ENCODE data around the gene TEDDM1. TPM values are rescaled to one million over a fixed set of nuclear protein-coding genes. Genes with fewer than 3 reads are reported as not detected.

Gene TEDDM1
- total RNA-seq, 4 donors from 2014 or later, result not detected

DNA sequence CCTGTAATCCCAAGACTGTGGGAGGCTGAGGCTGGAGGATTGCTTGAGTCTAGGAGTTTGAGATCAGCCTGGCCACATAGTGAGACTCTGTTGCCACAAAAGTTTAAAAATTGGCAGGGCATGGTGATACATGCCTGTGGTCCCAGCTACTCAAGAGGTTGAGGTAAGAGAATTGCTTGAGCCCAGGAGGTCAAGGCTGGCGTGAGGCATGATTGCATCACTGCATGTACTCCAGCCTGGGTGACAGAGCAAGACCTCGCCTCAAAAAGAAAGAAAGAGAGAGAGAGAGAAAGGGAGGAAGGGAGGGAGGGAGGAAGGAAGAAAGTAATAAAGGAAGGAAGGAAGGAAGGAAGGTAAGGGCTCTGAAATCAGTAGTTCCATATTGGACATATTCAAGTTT is 33.9 kb downstream of the TEDDM1 start:
- no peaks in the 10 kb centered on the region for H3K9me3 ChIP-seq
- H3K27me3 ChIP-seq, result no peaks in the 10 kb centered on the region
- DNase-seq, result no peak

DNA sequence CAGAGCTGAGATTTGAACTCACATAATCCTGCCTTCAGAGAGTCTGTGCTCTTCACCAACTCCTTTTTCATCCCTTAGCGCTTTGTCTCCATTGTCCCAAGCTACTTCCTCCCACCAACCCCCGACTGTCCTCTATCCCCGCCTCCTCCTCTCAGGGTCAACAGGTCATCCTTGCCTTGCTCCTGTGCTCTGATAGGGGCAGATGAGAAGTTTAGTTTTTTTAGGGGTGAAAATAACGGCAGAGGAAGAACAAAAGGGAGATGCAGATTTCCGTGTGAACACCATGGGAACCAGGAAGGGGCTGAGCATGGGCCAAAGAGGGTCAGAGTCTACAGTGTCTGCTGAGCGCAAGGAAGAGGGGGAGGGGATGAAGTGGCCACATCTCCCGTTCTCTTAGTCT is 40.8 kb downstream of the TEDDM1 start:
- Histone ChIP-seq H3K27me3 (no peaks in the 10 kb centered on the region), H3K36me3 (no peaks in the 10 kb centered on the region), H3K27ac (no peak overlapping the region), H3K4me3 (no peak overlapping the region), H3K9me3 (no peaks in the 10 kb centered on the region), H3K4me1 (no peaks in the 10 kb centered on the region)
- DNase-seq, result no peak
- TF ChIP-seq, protein P1, sequence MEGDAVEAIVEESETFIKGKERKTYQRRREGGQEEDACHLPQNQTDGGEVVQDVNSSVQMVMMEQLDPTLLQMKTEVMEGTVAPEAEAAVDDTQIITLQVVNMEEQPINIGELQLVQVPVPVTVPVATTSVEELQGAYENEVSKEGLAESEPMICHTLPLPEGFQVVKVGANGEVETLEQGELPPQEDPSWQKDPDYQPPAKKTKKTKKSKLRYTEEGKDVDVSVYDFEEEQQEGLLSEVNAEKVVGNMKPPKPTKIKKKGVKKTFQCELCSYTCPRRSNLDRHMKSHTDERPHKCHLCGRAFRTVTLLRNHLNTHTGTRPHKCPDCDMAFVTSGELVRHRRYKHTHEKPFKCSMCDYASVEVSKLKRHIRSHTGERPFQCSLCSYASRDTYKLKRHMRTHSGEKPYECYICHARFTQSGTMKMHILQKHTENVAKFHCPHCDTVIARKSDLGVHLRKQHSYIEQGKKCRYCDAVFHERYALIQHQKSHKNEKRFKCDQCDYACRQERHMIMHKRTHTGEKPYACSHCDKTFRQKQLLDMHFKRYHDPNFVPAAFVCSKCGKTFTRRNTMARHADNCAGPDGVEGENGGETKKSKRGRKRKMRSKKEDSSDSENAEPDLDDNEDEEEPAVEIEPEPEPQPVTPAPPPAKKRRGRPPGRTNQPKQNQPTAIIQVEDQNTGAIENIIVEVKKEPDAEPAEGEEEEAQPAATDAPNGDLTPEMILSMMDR (IDR thresholded peaks at IDR 0.05), result no peak
- TF ChIP-seq POLR2A (IDR thresholded peaks at IDR 0.05), result no peak

More for the DNA sequence above, 33.9 kb downstream of the TEDDM1 start:
- H3K4me3 ChIP-seq, result no peak overlapping the region
- no peaks in the 10 kb centered on the region for H3K4me1 ChIP-seq
- no peak for TF ChIP-seq POLR2A (IDR thresholded peaks at IDR 0.05)
- TF ChIP-seq, protein P1 (IDR thresholded peaks at IDR 0.05), result no peak
- H3K36me3 ChIP-seq, result no peaks in the 10 kb centered on the region
- H3K27ac ChIP-seq, result no peak overlapping the region

GRCh38 chr1:182357913-182358312 is 42.6 kb downstream of the TEDDM1 start:
- TF ChIP-seq POLR2A (IDR thresholded peaks at IDR 0.05), result no peak
- TF ChIP-seq, protein P1 (IDR thresholded peaks at IDR 0.05), result no peak
- Histone ChIP-seq H3K36me3 (no peaks in the 10 kb centered on the region), H3K4me1 (no peaks in the 10 kb centered on the region), H3K4me3 (no peak overlapping the region), H3K27me3 (no peaks in the 10 kb centered on the region), H3K27ac (no peak overlapping the region), H3K9me3 (no peaks in the 10 kb centered on the region)
- no peak for DNase-seq

- Histone ChIP-seq H3K4me3 (no peak overlapping the region), H3K27ac (no peak overlapping the region), H3K27me3 (no peaks in the 10 kb centered on the region), H3K36me3 (no peaks in the 10 kb centered on the region), H3K4me1 (no peaks in the 10 kb centered on the region), H3K9me3 (no peaks in the 10 kb centered on the region)
- TF ChIP-seq, protein P1 (IDR thresholded peaks at IDR 0.05), result no peak
- TF ChIP-seq POLR2A (IDR thresholded peaks at IDR 0.05), result no peak
- DNase-seq, result no peak
Observed at GRCh38 chr1:182357171-182357570, 43.3 kb downstream of the TEDDM1 start.

- H3K27me3 ChIP-seq, result no peaks in the 10 kb centered on the region
- no peaks in the 10 kb centered on the region for H3K36me3 ChIP-seq
- no peaks in the 10 kb centered on the region for H3K4me1 ChIP-seq
- no peak overlapping the region for H3K27ac ChIP-seq
- H3K9me3 ChIP-seq, result no peaks in the 10 kb centered on the region
- no peak for DNase-seq
- no peak for TF ChIP-seq POLR2A (IDR thresholded peaks at IDR 0.05)
- no peak overlapping the region for H3K4me3 ChIP-seq
Observed at GRCh38 chr1:182355723-182356098, 44.8 kb downstream of the TEDDM1 start.

DNA sequence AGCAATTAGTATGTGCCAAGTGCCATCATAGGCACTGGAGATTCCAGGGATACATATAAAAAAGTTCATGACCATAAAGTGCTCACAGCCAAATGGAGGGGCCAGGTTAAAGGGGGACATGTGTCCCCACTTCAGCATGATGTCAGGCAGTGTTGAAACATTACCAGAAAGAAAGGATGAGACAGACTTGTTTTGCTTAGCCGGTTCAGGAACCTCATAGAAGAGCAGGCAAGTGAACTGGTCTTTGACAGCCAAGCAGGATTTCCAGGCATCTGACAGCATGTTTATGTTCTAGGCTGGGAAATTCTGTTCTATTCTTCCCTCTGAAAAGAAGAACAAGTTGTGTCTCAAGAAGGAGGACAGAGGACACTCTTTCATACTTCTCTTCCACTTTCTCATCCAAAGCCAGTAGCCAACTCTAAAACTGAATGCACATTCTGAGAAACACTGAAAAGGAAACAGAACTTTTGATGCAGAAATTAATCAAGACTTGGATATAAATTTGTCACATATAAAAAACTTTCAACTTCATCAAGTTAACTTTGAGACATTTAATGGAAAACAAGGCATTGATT is 48.6 kb downstream of the TEDDM1 start:
- H3K27me3 ChIP-seq, result no peaks in the 10 kb centered on the region
- no peaks in the 10 kb centered on the region for H3K4me1 ChIP-seq
- H3K36me3 ChIP-seq, result no peaks in the 10 kb centered on the region
- H3K9me3 ChIP-seq, result no peaks in the 10 kb centered on the region
- DNase-seq, result no peak
- TF ChIP-seq, protein P1 (IDR thresholded peaks at IDR 0.05), result no peak
- TF ChIP-seq POLR2A (IDR thresholded peaks at IDR 0.05), result no peak
- no peak overlapping the region for H3K4me3 ChIP-seq
- peak overlapping the region in 2 of 4 donors; percentile 14 to 69 for H3K27ac ChIP-seq

All from Peyer's patch (tissue), 4 donors.